H1 (cell line): Measurements from ENCODE around the gene OR12D1.

Experiments used
- CTCF ChIP-seq, 3 experiments: IDR thresholded peaks; 1 replicate in 2 of 3; 2 replicates in 1 of 3; pipeline versions ENCODE4 v1.5.1 to v1.6.1; 2011; ENCODE audit warnings: low read length in 3 of 3, mild to moderate bottlenecking in 3 of 3, inconsistent platforms in 2 of 3, low read depth in 1 of 3, moderate library complexity in 1 of 3; ENCODE audit not compliant: insufficient read depth in 1 of 3; ENCODE audit errors: control extremely low read depth in 1 of 3
- GTF2F1 ChIP-seq: IDR thresholded peaks from 2 replicates; pipeline ENCODE4 v1.6.1; 2012; ENCODE audit warnings: low read depth, low read length, improper control_type of control experiment, borderline replicate concordance
- HDAC6 ChIP-seq: IDR thresholded peaks from one replicate; pipeline ENCODE4 v1.7.1; 2012; ENCODE audit warnings: low read depth, mild to moderate bottlenecking, inconsistent platforms, low read length, moderate library complexity
- KDM5A ChIP-seq: fragments of 200-600 bp; IDR thresholded peaks from 2 replicates; pipeline ENCODE4 v1.7.1; 2012; ENCODE audit warnings: mild to moderate bottlenecking, low read length, inconsistent platforms, mixed read lengths
- MAFK ChIP-seq: IDR thresholded peaks from 2 replicates; pipeline ENCODE4 v1.6.1; 2012; ENCODE audit warnings: low read depth, mild to moderate bottlenecking, improper control_type of control experiment, low read length
- POLR2AphosphoS5 ChIP-seq: IDR thresholded peaks from 2 replicates; pipeline ENCODE4 v1.6.1; 2011; ENCODE audit warnings: low read depth, low read length
- SIN3A ChIP-seq, 2 experiments: IDR thresholded peaks in 1 of 2; conservative IDR thresholded peaks in 1 of 2; 2 replicates each; pipeline ENCODE4 v1.6.1; 2011 to 2012; ENCODE audit warnings: low read length in 2 of 2, improper control_type of control experiment in 1 of 2, low read depth in 1 of 2, mild to moderate bottlenecking in 1 of 2
- TBP ChIP-seq: IDR thresholded peaks from 2 replicates; pipeline ENCODE4 v1.6.1; 2011; ENCODE audit warnings: low read depth, low read length, improper control_type of control experiment
- USF2 ChIP-seq: IDR thresholded peaks from 2 replicates; pipeline ENCODE4 v1.6.1; 2011; ENCODE audit warnings: low read length, improper control_type of control experiment
- ZNF274 ChIP-seq: IDR thresholded peaks from 2 replicates; pipeline ENCODE4 v1.7.0; 2012; ENCODE audit warnings: low read length, borderline replicate concordance; ENCODE audit errors: extremely low read depth

- TF ChIP-seq USF2 (no peak), CTCF (IDR thresholded peaks at IDR 0.05; ENCODE audit: control extremely low read depth in 1 of 3, insufficient read depth in 1 of 3, low read depth in 1 of 3, low read length in 3 of 3) (no peak), ZNF274 (no peak), POLR2AphosphoS5 (no peak), GTF2F1 (no peak), KDM5A (no peak), TBP (no peak), MAFK (no peak), SIN3A (conservative IDR thresholded peaks at IDR 0.05 in 1 of 2, IDR thresholded peaks at IDR 0.05 in 1 of 2; ENCODE audit: low read depth in 1 of 2, low read length in 2 of 2) (no peak), HDAC6 (no peak)
Measured at GRCh38 chr6:29456971-29457370, 42.2 kb downstream of the OR12D1 start, which contains the start of the genes OR11A1 and OR2H1.
